Measurements from ENCODE around the gene SPOCK1. TPM values are rescaled to one million over a fixed set of nuclear protein-coding genes. Genes with fewer than 3 reads are reported as not detected.

Gene SPOCK1
- total and polyA plus RNA-seq, 4 donors: 0.07 to 0.18 (median 0.17) TPM; not detected in 1

DNA sequence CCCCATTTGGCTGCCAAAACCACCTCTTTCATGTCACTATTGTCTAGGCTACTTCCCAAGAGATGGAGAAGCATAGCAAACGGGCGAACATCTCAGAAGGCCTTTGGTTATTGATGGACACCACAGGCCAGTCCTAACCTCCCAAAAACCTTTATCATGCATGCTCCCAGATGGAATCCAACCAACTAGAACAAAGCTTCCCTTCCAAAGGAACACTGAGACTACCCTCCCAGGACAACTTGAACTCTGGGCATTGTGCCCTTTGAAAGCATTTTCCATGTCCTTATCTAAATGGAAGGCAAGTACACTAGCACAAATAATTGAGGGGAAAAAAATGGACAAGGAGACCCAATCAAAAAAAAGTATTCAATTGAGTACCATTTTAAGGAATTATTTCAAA is 65.6 kb downstream of the SPOCK1 start:
- H3K9me3 ChIP-seq (ENCODE audit: control insufficient read depth in 4 of 4, low read length in 3 of 4): peaks cover 0 to 4% (median 0%) of the 10 kb centered on the region in 4 donors
- no peaks in the 10 kb centered on the region for H3K27me3 ChIP-seq (ENCODE audit: control insufficient read depth in 4 of 4, insufficient read depth in 4 of 4, low read length in 3 of 4)
- no peak for DNase-seq (ENCODE audit: low spot score)
- H3K9ac ChIP-seq (ENCODE audit: low read depth in 1 of 2, low read length in 2 of 2): no peak overlapping the region
- no peaks in the 10 kb centered on the region for H3K4me1 ChIP-seq (ENCODE audit: control insufficient read depth in 4 of 4, insufficient read depth in 4 of 4, low read length in 3 of 4)
- no peak overlapping the region for H3K27ac ChIP-seq (ENCODE audit: low read depth in 1 of 2, low read length in 2 of 2)
- H3K4me3 ChIP-seq (ENCODE audit: low read depth in 1 of 3, low read length in 3 of 3): no peak overlapping the region
- TF ChIP-seq SP1 (IDR thresholded peaks at IDR 0.05) (no peak), RAD21 (IDR thresholded peaks at IDR 0.05) (no peak), NR2F2 (IDR thresholded peaks at IDR 0.05) (no peak), GABPA (IDR thresholded peaks at IDR 0.05 in 1 of 2, conservative IDR thresholded peaks at IDR 0.05 in 1 of 2) (no peak), EGR1 (IDR thresholded peaks at IDR 0.05; ENCODE audit: low read depth in 2 of 2) (no peak), HNF4G (IDR thresholded peaks at IDR 0.05) (no peak), HNF4A (conservative IDR thresholded peaks at IDR 0.05) (no peak), RXRA (IDR thresholded peaks at IDR 0.05) (no peak), FOXA1 (IDR thresholded peaks at IDR 0.05) (no peak), TAF1 (conservative IDR thresholded peaks at IDR 0.05) (no peak)
- TF ChIP-seq, protein P1, sequence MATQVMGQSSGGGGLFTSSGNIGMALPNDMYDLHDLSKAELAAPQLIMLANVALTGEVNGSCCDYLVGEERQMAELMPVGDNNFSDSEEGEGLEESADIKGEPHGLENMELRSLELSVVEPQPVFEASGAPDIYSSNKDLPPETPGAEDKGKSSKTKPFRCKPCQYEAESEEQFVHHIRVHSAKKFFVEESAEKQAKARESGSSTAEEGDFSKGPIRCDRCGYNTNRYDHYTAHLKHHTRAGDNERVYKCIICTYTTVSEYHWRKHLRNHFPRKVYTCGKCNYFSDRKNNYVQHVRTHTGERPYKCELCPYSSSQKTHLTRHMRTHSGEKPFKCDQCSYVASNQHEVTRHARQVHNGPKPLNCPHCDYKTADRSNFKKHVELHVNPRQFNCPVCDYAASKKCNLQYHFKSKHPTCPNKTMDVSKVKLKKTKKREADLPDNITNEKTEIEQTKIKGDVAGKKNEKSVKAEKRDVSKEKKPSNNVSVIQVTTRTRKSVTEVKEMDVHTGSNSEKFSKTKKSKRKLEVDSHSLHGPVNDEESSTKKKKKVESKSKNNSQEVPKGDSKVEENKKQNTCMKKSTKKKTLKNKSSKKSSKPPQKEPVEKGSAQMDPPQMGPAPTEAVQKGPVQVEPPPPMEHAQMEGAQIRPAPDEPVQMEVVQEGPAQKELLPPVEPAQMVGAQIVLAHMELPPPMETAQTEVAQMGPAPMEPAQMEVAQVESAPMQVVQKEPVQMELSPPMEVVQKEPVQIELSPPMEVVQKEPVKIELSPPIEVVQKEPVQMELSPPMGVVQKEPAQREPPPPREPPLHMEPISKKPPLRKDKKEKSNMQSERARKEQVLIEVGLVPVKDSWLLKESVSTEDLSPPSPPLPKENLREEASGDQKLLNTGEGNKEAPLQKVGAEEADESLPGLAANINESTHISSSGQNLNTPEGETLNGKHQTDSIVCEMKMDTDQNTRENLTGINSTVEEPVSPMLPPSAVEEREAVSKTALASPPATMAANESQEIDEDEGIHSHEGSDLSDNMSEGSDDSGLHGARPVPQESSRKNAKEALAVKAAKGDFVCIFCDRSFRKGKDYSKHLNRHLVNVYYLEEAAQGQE (IDR thresholded peaks at IDR 0.05): no peak
- TF ChIP-seq, protein P2, sequence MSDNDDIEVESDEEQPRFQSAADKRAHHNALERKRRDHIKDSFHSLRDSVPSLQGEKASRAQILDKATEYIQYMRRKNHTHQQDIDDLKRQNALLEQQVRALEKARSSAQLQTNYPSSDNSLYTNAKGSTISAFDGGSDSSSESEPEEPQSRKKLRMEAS (IDR thresholded peaks at IDR 0.05): no peak
- TF ChIP-seq, protein P3, sequence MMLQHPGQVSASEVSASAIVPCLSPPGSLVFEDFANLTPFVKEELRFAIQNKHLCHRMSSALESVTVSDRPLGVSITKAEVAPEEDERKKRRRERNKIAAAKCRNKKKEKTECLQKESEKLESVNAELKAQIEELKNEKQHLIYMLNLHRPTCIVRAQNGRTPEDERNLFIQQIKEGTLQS (IDR thresholded peaks at IDR 0.05): no peak
- TF ChIP-seq, protein P4, sequence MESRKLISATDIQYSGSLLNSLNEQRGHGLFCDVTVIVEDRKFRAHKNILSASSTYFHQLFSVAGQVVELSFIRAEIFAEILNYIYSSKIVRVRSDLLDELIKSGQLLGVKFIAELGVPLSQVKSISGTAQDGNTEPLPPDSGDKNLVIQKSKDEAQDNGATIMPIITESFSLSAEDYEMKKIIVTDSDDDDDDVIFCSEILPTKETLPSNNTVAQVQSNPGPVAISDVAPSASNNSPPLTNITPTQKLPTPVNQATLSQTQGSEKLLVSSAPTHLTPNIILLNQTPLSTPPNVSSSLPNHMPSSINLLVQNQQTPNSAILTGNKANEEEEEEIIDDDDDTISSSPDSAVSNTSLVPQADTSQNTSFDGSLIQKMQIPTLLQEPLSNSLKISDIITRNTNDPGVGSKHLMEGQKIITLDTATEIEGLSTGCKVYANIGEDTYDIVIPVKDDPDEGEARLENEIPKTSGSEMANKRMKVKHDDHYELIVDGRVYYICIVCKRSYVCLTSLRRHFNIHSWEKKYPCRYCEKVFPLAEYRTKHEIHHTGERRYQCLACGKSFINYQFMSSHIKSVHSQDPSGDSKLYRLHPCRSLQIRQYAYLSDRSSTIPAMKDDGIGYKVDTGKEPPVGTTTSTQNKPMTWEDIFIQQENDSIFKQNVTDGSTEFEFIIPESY (IDR thresholded peaks at IDR 0.05): no peak
- no peaks in the 10 kb centered on the region for H3K36me3 ChIP-seq (ENCODE audit: control insufficient read depth in 4 of 4, insufficient read depth in 3 of 4, low read depth in 1 of 4, low read length in 3 of 4)
- WGBS: 80% methylated on average over 2 of the region's 2 CpGs

DNA sequence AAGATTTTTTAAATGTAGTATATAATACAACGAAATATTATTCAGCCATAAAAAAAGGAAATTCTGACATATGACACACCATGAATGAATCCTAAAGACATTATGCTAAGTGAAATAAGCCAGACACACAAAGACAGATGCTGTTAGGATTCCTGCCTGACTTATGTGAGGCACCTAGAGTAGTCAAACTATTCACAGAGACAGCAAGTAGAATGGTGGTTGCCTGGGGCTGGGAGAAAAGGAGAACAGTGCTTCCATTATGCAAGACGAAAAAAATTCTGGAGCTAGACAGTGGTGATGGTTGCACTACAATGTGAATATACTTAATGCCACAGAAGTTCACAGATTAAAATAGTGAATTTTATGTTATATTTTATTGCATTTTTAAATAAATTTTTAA is 66.8 kb downstream of the SPOCK1 start:
- WGBS: 37% methylated on average over 2 of the region's 2 CpGs
- TF ChIP-seq TAF1 (conservative IDR thresholded peaks at IDR 0.05): no peak
- no peak for TF ChIP-seq HNF4G (IDR thresholded peaks at IDR 0.05)
- TF ChIP-seq, protein P2 (IDR thresholded peaks at IDR 0.05): no peak
- TF ChIP-seq FOXA2 (IDR thresholded peaks at IDR 0.05): no peak
- no peak for TF ChIP-seq GABPA (IDR thresholded peaks at IDR 0.05 in 1 of 2, conservative IDR thresholded peaks at IDR 0.05 in 1 of 2)
- TF ChIP-seq HNF4A (conservative IDR thresholded peaks at IDR 0.05): no peak
- TF ChIP-seq JUND (IDR thresholded peaks at IDR 0.05): no peak
- TF ChIP-seq, protein P1 (IDR thresholded peaks at IDR 0.05): no peak
- TF ChIP-seq NR2F2 (IDR thresholded peaks at IDR 0.05): no peak
- TF ChIP-seq RXRA (IDR thresholded peaks at IDR 0.05): no peak
- TF ChIP-seq, protein P4 (IDR thresholded peaks at IDR 0.05): no peak
- TF ChIP-seq YY1 (IDR thresholded peaks at IDR 0.05): no peak
- no peak for TF ChIP-seq RAD21 (IDR thresholded peaks at IDR 0.05)
- TF ChIP-seq FOXA1 (IDR thresholded peaks at IDR 0.05): no peak
- no peak for TF ChIP-seq EGR1 (IDR thresholded peaks at IDR 0.05; ENCODE audit: low read depth in 2 of 2)
- TF ChIP-seq SP1 (IDR thresholded peaks at IDR 0.05): no peak
- TF ChIP-seq, protein P3 (IDR thresholded peaks at IDR 0.05): no peak

More for the DNA sequence above, 66.8 kb downstream of the SPOCK1 start:
- no peak overlapping the region for H3K4me3 ChIP-seq (ENCODE audit: low read depth in 1 of 3, low read length in 3 of 3)
- H3K9ac ChIP-seq (ENCODE audit: low read depth in 1 of 2, low read length in 2 of 2): no peak overlapping the region
- H3K27me3 ChIP-seq (ENCODE audit: control insufficient read depth in 4 of 4, insufficient read depth in 4 of 4, low read length in 3 of 4): no peaks in the 10 kb centered on the region
- no peak overlapping the region for H3K27ac ChIP-seq (ENCODE audit: low read depth in 1 of 2, low read length in 2 of 2)
- no peaks in the 10 kb centered on the region for H3K36me3 ChIP-seq (ENCODE audit: control insufficient read depth in 4 of 4, insufficient read depth in 3 of 4, low read depth in 1 of 4, low read length in 3 of 4)
- peaks cover 0 to 4% (median 0%) of the 10 kb centered on the region in 4 donors for H3K9me3 ChIP-seq (ENCODE audit: control insufficient read depth in 4 of 4, low read length in 3 of 4)
- DNase-seq (ENCODE audit: low spot score): no peak
- no peaks in the 10 kb centered on the region for H3K4me1 ChIP-seq (ENCODE audit: control insufficient read depth in 4 of 4, insufficient read depth in 4 of 4, low read length in 3 of 4)
